GM19043 (cell line): ENCODE measurements around the gene GALNTL6.

Source experiments
- ATAC-seq: cut with Tn5 transposase; IDR thresholded peaks from one replicate; pipeline ENCODE4 v1.9.1; 2021; ENCODE audit warnings: low read depth; ENCODE audit not compliant: unreplicated experiment

GALNTL6 gene

DNA sequence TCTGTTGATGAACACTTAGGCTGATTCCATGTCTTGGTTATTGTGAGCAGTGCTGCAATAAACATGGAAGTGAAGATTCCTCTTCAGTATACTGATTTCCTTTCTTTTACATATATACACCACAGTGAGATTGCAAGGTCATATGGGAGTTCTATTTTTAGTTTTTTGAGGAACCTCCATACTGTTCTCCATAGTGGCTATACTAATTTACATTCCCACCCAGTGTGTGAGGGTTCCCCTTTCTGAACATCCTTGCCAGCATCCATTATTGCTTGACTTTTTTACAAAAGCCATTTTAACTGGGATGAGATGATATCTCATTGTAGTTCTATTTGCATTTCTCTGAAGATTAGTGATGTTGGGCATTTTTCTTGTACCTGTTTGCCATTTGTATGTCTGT is 1274.9 kb downstream of the GALNTL6 start:
- ATAC-seq = no peak
